Activated CD4-positive, alpha-beta T cell treated with anti-CD3 and anti-CD28 coated beads, Interleukin-2, amount 50 U/mL, for 16 hours (primary cell): ENCODE results near the gene FAT4.

Experiments used
- DNase-seq: peaks from one replicate; pipeline ENCODE4 v3.0.0-alpha.2; 2020

Gene FAT4

GRCh38 chr4:125314676-125315575 is at the start of gene FAT4:
TSS of gene FAT4 (plus strand) at chr4:125314955. CDS start at chr4:125316412, 1,457 bp downstream.
- peak; percentile 62 for DNase-seq

- no peak for DNase-seq
These were observed 48.9 kb upstream of the FAT4 start for GRCh38 chr4:125265846-125266245.

GRCh38 chr4:125266901-125267604 is 47.7 kb upstream of the FAT4 start:
- DNase-seq, result no peak

GRCh38 chr4:125267630-125268029 is 47.1 kb upstream of the FAT4 start:
- DNase-seq, result no peak

GRCh38 chr4:125268068-125268755 is 46.5 kb upstream of the FAT4 start:
- DNase-seq, result no peak

GRCh38 chr4:125276811-125277210 is 37.9 kb upstream of the FAT4 start:
- no peak for DNase-seq

- DNase-seq, result no peak
These were observed 37.0 kb upstream of the FAT4 start for GRCh38 chr4:125277790-125278189.

- DNase-seq, result no peak
These were observed 33.8 kb upstream of the FAT4 start for GRCh38 chr4:125280892-125281403.

GRCh38 chr4:125283707-125284279 is 31.0 kb upstream of the FAT4 start:
- peak; percentile 6 for DNase-seq

GRCh38 chr4:125297116-125297515 is 17.6 kb upstream of the FAT4 start:
- DNase-seq, result no peak

- no peak for DNase-seq
These were observed 11.7 kb upstream of the FAT4 start for GRCh38 chr4:125303058-125303457.

- DNase-seq, result no peak
These were observed 10.9 kb upstream of the FAT4 start for GRCh38 chr4:125303821-125304220.

- no peak for DNase-seq
These were observed 8.6 kb upstream of the FAT4 start for GRCh38 chr4:125306112-125306511.

- no peak for DNase-seq
These were observed 8.2 kb upstream of the FAT4 start for GRCh38 chr4:125306533-125306932.

- DNase-seq, result no peak
These were observed 3.3 kb upstream of the FAT4 start for GRCh38 chr4:125311503-125311902.

- peak; percentile 63 for DNase-seq
These were observed 1.3 kb upstream of the FAT4 start for GRCh38 chr4:125313497-125313896.

- DNase-seq, result no peak
These were observed 627 bp upstream of the FAT4 start for GRCh38 chr4:125313989-125314667.

GRCh38 chr4:125315576-125316400 is 1.0 kb downstream of the FAT4 start:
- no peak for DNase-seq

GRCh38 chr4:125316401-125316790 is 1.6 kb downstream of the FAT4 start:
- DNase-seq, result no peak

- no peak for DNase-seq
These were observed 2.2 kb downstream of the FAT4 start for GRCh38 chr4:125316791-125317524.

GRCh38 chr4:125317525-125317877 is 2.7 kb downstream of the FAT4 start:
- DNase-seq, result no peak
